ENCODE results near the gene AMFR. TPM values are rescaled to one million over a fixed set of nuclear protein-coding genes. Genes with fewer than 3 reads are reported as not detected.
"Not testable (repeated sequence)": the region's sequence is repeated elsewhere in the genome, so short reads cannot be mapped to it uniquely, and the experiment has no call there.

AMFR gene
- total RNA-seq, 1 donor from 2014 or later = 65.2 TPM

DNA sequence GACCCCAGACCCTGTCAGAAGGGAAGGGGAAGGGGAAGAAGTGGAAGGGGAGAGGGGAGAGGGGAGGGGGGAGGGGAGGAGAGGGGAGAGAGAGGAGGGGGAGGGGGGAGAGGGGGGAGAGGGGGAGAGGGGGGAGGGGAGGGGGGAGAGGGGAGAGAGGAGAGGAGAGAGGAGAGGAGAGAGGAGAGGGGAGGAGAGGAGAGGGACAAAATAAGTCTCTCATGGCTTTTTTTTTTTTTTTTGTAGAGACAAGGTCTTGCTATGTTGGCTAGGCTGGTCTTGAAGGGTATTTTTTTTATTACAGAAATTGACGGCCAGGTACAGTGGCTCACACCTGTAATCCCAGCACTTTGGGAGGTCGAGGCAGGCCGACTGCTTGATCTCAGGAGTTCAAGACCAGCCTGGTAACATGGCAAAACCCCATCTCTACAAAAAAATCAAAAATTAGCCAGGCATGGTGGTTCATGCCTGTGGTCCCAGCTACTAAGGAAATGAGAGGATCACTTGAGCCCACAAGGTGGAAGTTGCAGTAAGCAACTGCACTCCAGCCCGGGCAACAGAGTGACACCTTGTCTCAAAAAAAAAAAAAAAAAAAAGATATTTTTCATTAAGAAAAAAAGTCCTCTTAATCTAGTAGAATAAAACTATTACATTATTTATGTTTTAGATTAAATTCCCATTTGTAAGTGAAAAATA is 19.2 kb downstream of the AMFR start:
- Histone ChIP-seq H3K4me1 (no peaks in the 10 kb centered on the region), H3K36me3 (peaks cover 88% of the 10 kb centered on the region), H3K27ac (replicated peaks) (no peak overlapping the region)

DNA sequence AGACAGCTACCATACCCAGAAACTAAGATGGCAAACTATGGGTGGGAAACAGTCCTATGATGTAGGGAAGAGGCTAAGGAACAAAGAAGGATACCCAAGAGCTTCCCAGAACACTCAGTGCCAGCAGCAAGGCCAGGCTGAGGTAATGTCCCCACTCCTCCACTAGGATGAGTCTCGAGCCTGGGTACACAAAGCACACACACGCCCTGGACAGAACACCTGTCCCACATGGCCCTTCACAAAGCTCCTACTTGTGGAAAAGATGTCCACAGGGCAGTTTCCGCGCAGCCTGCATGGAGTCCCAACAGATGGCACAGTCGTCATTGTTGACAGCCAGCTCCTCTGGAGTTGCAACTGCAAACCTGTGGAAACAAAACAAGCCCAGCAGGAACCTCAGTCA is 23.9 kb downstream of the AMFR start:
- peaks cover 69% of the 10 kb centered on the region for H3K36me3 ChIP-seq
- intact Hi-C loops (cut with micrococcal nuclease) = no loop called here
- no peak overlapping the region for H3K4me3 ChIP-seq
- no peak for DNase-seq
- no peaks in the 10 kb centered on the region for H3K27me3 ChIP-seq (ENCODE audit: low read depth)
- no peaks in the 10 kb centered on the region for H3K9me3 ChIP-seq (replicated peaks)
- peaks cover 12% of the 10 kb centered on the region for H3K4me1 ChIP-seq
- TF ChIP-seq, protein P1, sequence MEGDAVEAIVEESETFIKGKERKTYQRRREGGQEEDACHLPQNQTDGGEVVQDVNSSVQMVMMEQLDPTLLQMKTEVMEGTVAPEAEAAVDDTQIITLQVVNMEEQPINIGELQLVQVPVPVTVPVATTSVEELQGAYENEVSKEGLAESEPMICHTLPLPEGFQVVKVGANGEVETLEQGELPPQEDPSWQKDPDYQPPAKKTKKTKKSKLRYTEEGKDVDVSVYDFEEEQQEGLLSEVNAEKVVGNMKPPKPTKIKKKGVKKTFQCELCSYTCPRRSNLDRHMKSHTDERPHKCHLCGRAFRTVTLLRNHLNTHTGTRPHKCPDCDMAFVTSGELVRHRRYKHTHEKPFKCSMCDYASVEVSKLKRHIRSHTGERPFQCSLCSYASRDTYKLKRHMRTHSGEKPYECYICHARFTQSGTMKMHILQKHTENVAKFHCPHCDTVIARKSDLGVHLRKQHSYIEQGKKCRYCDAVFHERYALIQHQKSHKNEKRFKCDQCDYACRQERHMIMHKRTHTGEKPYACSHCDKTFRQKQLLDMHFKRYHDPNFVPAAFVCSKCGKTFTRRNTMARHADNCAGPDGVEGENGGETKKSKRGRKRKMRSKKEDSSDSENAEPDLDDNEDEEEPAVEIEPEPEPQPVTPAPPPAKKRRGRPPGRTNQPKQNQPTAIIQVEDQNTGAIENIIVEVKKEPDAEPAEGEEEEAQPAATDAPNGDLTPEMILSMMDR (IDR thresholded peaks at IDR 0.05; ENCODE audit: borderline replicate concordance) = no peak
- H3K27ac ChIP-seq (replicated peaks) = no peak overlapping the region

More for the DNA sequence above, 19.2 kb downstream of the AMFR start:
- H3K9me3 ChIP-seq (replicated peaks) = no peaks in the 10 kb centered on the region
- TF ChIP-seq, protein P1 (IDR thresholded peaks at IDR 0.05; ENCODE audit: borderline replicate concordance) = no peak
- intact Hi-C loops (cut with micrococcal nuclease) = no loop called here
- H3K27me3 ChIP-seq (ENCODE audit: low read depth) = no peaks in the 10 kb centered on the region
- no peak for DNase-seq
- H3K4me3 ChIP-seq = no peak overlapping the region

DNA sequence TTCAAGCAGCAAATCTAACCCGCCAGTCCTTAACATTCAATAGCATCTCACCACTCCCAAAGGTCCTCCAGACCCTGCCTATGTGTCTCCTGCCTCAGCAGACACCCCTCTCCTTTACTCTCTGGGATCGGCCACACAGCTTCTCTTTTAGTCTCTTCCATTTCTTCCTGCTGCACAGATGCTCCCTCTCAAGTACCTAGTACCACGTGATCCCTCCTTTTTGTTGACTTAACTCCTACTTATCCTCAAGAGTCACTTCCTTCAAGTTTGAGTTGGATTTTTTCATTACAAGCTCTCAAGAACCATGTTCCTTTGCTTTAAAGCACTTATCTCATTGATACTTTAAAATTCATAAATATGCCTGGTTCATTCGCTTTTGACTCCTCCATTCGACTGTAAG is 24.9 kb downstream of the AMFR start:
- H3K27ac ChIP-seq (replicated peaks) = no peak overlapping the region
- peaks cover 12% of the 10 kb centered on the region for H3K4me1 ChIP-seq
- no peak overlapping the region for H3K4me3 ChIP-seq
- H3K36me3 ChIP-seq = peaks cover 67% of the 10 kb centered on the region
- intact Hi-C loops (cut with micrococcal nuclease) = no loop called here
- H3K9me3 ChIP-seq (replicated peaks) = no peaks in the 10 kb centered on the region
- TF ChIP-seq, protein P1 (IDR thresholded peaks at IDR 0.05; ENCODE audit: borderline replicate concordance) = no peak
- H3K27me3 ChIP-seq (ENCODE audit: low read depth) = no peaks in the 10 kb centered on the region
- DNase-seq = no peak

DNA sequence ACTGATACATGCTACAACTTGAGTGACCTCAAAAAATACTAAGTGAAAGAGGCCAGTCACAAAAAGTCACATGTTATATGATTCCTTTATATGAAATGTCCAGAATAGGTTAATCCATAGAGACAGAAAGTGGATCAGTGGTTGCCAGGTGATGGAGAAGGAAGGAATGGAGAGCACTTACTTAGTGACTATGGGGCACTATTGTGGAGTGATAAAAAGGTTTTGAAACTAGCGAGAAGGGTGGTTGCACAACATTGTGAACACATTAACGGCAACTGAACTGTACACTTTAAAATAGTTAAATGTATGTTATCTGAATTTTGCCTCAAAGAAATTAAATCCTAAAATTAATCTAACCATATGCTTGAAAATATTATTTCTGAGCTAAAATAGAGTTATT is 25.9 kb downstream of the AMFR start:
- H3K4me3 ChIP-seq = no peak overlapping the region
- no peak overlapping the region for H3K27ac ChIP-seq (replicated peaks)
- peaks cover 12% of the 10 kb centered on the region for H3K4me1 ChIP-seq
- H3K36me3 ChIP-seq = peaks cover 58% of the 10 kb centered on the region
- no peak for DNase-seq
- no peaks in the 10 kb centered on the region for H3K27me3 ChIP-seq (ENCODE audit: low read depth)
- no peaks in the 10 kb centered on the region for H3K9me3 ChIP-seq (replicated peaks)
- TF ChIP-seq, protein P1 (IDR thresholded peaks at IDR 0.05; ENCODE audit: borderline replicate concordance) = no peak
- intact Hi-C loops (cut with micrococcal nuclease) = no loop called here

DNA sequence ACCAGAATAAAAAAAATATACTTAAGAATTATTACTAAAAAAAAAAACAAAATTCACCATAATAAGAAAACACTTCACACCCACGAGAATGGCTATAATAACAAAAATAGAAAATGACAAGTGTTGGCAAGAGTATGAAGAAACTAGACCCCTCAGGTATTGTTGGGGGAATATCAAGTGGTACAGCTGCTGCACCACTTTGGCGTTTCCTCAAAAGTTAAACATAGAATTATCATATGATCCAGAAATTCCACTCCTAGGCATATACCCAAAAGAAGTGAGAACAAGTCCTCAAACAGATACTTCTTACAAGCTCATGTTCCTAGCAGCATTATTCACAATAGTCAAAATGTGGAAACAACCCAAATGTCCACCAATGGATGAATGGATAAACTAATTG is 26.3 kb downstream of the AMFR start:
- Histone ChIP-seq H3K27ac (replicated peaks) (no peak overlapping the region), H3K27me3 (ENCODE audit: low read depth) (no peaks in the 10 kb centered on the region), H3K9me3 (replicated peaks) (no peaks in the 10 kb centered on the region), H3K36me3 (peaks cover 53% of the 10 kb centered on the region), H3K4me3 (no peak overlapping the region), H3K4me1 (peaks cover 12% of the 10 kb centered on the region)
- TF ChIP-seq, protein P1 (IDR thresholded peaks at IDR 0.05; ENCODE audit: borderline replicate concordance) = no peak
- intact Hi-C loops (cut with micrococcal nuclease) = no loop called here
- DNase-seq = no peak

DNA sequence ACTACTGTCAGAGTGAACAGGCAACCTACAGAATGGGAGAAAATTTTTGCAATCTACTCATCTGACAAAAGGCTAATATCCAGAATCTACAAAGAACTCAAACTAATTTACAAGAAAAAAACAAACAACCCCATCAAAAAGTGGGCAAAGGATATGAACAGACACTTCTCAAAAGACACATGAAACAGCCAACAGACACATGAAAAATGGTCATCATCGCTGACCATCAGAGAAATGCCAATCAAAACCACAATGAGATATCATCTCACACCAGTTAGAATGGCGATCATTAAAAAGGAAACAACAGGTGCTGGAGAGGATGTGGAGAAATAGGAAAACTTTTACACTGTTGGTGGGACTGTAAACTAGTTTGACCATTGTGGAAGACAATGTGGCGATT is 28.6 kb downstream of the AMFR start:
- H3K9me3 ChIP-seq (replicated peaks); H3K27me3 ChIP-seq (ENCODE audit: low read depth); H3K27ac ChIP-seq (replicated peaks); H3K4me3 ChIP-seq; intact Hi-C loops (cut with micrococcal nuclease); DNase-seq: not testable (repeated sequence)
- Histone ChIP-seq H3K36me3 (peaks cover 40% of the 10 kb centered on the region), H3K4me1 (peaks cover 12% of the 10 kb centered on the region)
